GM23338 (cell line): ENCODE data around the gene FBXW8. TPM values are rescaled to one million over a fixed set of nuclear protein-coding genes. Genes with fewer than 3 reads are reported as not detected.

Source experiments
- ATAC-seq: fragments of 200-7000 bp; cut with Tn5 transposase; 3 replicates; pipeline ENCODE4 v1.9.1; 2020
- DNase-seq: peaks from one replicate; pipeline ENCODE4 v3.0.0-alpha.2; 2015; ENCODE audit warnings: low spot score
- H2AFZ ChIP-seq: fragments of 200-600 bp; sonication (generic); 2 replicates; pipeline ENCODE4 v1.8.0; 2016; ENCODE audit warnings: antibody characterized with exemption, mild to moderate bottlenecking, moderate library complexity
- H3F3A ChIP-seq: fragments of 200-600 bp; sonication (generic); replicated peaks from 2 replicates; pipeline ENCODE4 v1.8.0; 2017; ENCODE audit warnings: antibody characterized with exemption, mixed run types, low read depth
- H3K27ac ChIP-seq: fragments of 200-600 bp; sonication (generic); 2 replicates; pipeline ENCODE4 v1.6.1; 2016; ENCODE audit warnings: low read depth
- H3K27me3 ChIP-seq: fragments of 200-600 bp; sonication (generic); 2 replicates; pipeline ENCODE4 v1.8.0; 2016; ENCODE audit warnings: mild to moderate bottlenecking, mixed run types, moderate library complexity; ENCODE audit not compliant: insufficient read depth
- H3K36me3 ChIP-seq: fragments of 200-600 bp; sonication (generic); 2 replicates; pipeline ENCODE4 v1.8.0; 2016; ENCODE audit warnings: mild to moderate bottlenecking; ENCODE audit not compliant: insufficient read depth
- H3K4me1 ChIP-seq: fragments of 200-600 bp; sonication (generic); 2 replicates; pipeline ENCODE4 v1.8.0; 2016; ENCODE audit warnings: mild to moderate bottlenecking, moderate library complexity; ENCODE audit not compliant: insufficient read depth
- H3K4me2 ChIP-seq: fragments of 200-600 bp; sonication (generic); 2 replicates; pipeline ENCODE4 v1.7.1; 2017; ENCODE audit warnings: mixed run types
- H3K4me3 ChIP-seq: fragments of 200-600 bp; sonication (generic); 2 replicates; pipeline ENCODE4 v1.6.1; 2016; ENCODE audit warnings: mixed run types
- H3K79me2 ChIP-seq: fragments of 200-600 bp; sonication (generic); replicated peaks from 2 replicates; pipeline ENCODE4 v1.8.0; 2017; ENCODE audit warnings: mild to moderate bottlenecking; ENCODE audit not compliant: insufficient read depth
- H3K9me2 ChIP-seq: fragments of 200-600 bp; sonication (generic); 2 replicates; pipeline ENCODE4 v1.8.0; 2017; ENCODE audit not compliant: insufficient read depth
- H4K20me1 ChIP-seq: fragments of 200-600 bp; sonication (generic); replicated peaks from 2 replicates; pipeline ENCODE4 v1.8.0; 2017; ENCODE audit warnings: mild to moderate bottlenecking; ENCODE audit not compliant: insufficient read depth
- H3K27ac Mint-ChIP-seq: 2 replicates; pipeline ENCODE4 v1.8.0; 2020; ENCODE audit warnings: inconsistent platforms, mild to moderate bottlenecking, moderate library complexity, mixed read lengths
- H3K27me3 Mint-ChIP-seq: 3 replicates; pipeline ENCODE4 v1.8.0; 2022; ENCODE audit warnings: low read depth, mild to moderate bottlenecking, moderate library complexity, mixed read lengths, inconsistent platforms; ENCODE audit not compliant: insufficient read depth, poor library complexity
- H3K36me3 Mint-ChIP-seq: 3 replicates; pipeline ENCODE4 v1.8.0; 2021; ENCODE audit warnings: low read depth, mild to moderate bottlenecking, inconsistent platforms, moderate library complexity, mixed read lengths
- H3K4me1 Mint-ChIP-seq: 3 replicates; pipeline ENCODE4 v1.8.0; 2020; ENCODE audit warnings: mild to moderate bottlenecking, inconsistent platforms, mixed read lengths
- H3K4me3 Mint-ChIP-seq: 3 replicates; pipeline ENCODE4 v1.8.0; 2021; ENCODE audit warnings: moderate library complexity, mild to moderate bottlenecking, inconsistent platforms, mixed read lengths
- H3K9me3 Mint-ChIP-seq: 3 replicates; pipeline ENCODE4 v1.8.0; 2020; ENCODE audit warnings: moderate library complexity, mild to moderate bottlenecking, inconsistent platforms, mixed read lengths
- CREB1 ChIP-seq: fragments of 250-450 bp; sonication (Bioruptor Pico); IDR thresholded peaks from 2 replicates; pipeline ENCODE4 v1.5.0; 2020; ENCODE audit warnings: low read depth, mild to moderate bottlenecking, moderate library complexity
- EZH2 ChIP-seq: fragments of 200-600 bp; sonication (generic); IDR thresholded peaks from one replicate; pipeline ENCODE4 v1.8.0; 2017; ENCODE audit warnings: antibody characterized with exemption, mild to moderate bottlenecking, low read depth; ENCODE audit not compliant: unreplicated experiment
- EZH2phosphoT487 ChIP-seq: fragments of 200-600 bp; sonication (generic); IDR thresholded peaks from one replicate; pipeline ENCODE4 v1.8.1; 2018; ENCODE audit warnings: antibody characterized with exemption; ENCODE audit not compliant: unreplicated experiment
- POLR2AphosphoS5 ChIP-seq: IDR thresholded peaks from 2 replicates; pipeline ENCODE4 v1.6.1; 2016; ENCODE audit warnings: antibody characterized with exemption, low read depth
- REST ChIP-seq: IDR thresholded peaks from one replicate; pipeline ENCODE4 v1.6.1; 2018; ENCODE audit warnings: antibody characterized with exemption; ENCODE audit not compliant: unreplicated experiment
- STAT1 ChIP-seq: IDR thresholded peaks from one replicate; pipeline ENCODE4 v1.6.1; 2016; ENCODE audit warnings: antibody characterized with exemption; ENCODE audit not compliant: unreplicated experiment
- ZNF114 ChIP-seq: fragments of 250-450 bp; sonication (Bioruptor Pico); IDR thresholded peaks from 2 replicates; pipeline ENCODE4 v1.5.0; 2020; ENCODE audit warnings: mild to moderate bottlenecking, moderate library complexity
- ZNF331 ChIP-seq: fragments of 250-450 bp; sonication (Bioruptor Pico); IDR thresholded peaks from 2 replicates; pipeline ENCODE4 v1.5.0; 2020; ENCODE audit warnings: low read depth, mild to moderate bottlenecking, moderate library complexity
- polyA plus RNA-seq: library from polyadenylated mRNA; unstranded; fragments of >200 nt; fragmentation: Nextera tagmentation; extraction: Ambion mirVana; gene quantifications from 2 replicates; pipeline ENCODE4 v1.2.1, GENCODE V29; 2016
- total RNA-seq: library from RNA; depleted of rRNA; stranded (reverse); fragments of >200 nt; shearing (Covaris generic); gene quantifications from 2 replicates; pipeline ENCODE4 v1.2.3, GENCODE V29; 2014
- TF ChIP-seq, protein P1 (sequence below): IDR thresholded peaks from 2 replicates; pipeline ENCODE4 v1.6.1; 2016; ENCODE audit warnings: antibody characterized with exemption
- TF ChIP-seq, protein P2 (sequence below), 2 experiments: fragments of 200-600 bp in 1 of 2; sonication (generic) in 1 of 2; conservative IDR thresholded peaks; 2 replicates each; pipeline versions ENCODE4 v1.5.1 to v1.6.1; 2016 to 2017; ENCODE audit warnings: antibody characterized with exemption in 2 of 2, low read depth in 2 of 2, mild to moderate bottlenecking in 2 of 2, moderate library complexity in 1 of 2

Gene FBXW8
- total and polyA plus RNA-seq, 2 experiments from 2014 or later = 4.6 to 13.9 TPM

DNA sequence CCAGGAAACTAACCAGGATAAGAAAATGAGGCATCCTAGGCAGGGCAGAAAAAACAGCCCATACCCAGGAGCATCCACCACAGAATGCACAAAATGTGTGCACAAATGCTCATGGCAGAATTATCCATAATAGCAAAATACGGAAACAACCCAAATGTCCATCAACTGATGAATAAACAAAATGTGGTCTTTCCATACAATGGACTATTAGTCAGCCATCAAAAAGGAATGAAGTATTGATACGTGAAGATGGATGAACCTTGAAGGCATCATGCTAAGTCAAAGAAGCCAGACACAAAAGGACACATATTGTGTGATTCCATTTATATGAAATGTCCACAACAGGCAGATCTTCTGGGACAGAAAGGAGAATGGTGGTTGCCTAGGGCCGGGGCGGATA lies 48.6 kb upstream of the FBXW8 start:
- Histone ChIP-seq H3K36me3 (no peaks in the 10 kb centered on the region), H3K9me2 (no peaks in the 10 kb centered on the region), H3K79me2 (no peaks in the 10 kb centered on the region), H3K4me2 (no peak overlapping the region), H3K4me3 (no peak overlapping the region), H3K27ac (no peak overlapping the region), H4K20me1 (peaks cover 4% of the 10 kb centered on the region; the same call in 1 of the 2 replicates), H3K27me3 (no peaks in the 10 kb centered on the region), H2AFZ (no peak overlapping the region), H3K4me1 (peaks cover 26% of the 10 kb centered on the region), H3F3A (no peaks in the 10 kb centered on the region)
- H3K36me3 Mint-ChIP-seq = no peaks in the 10 kb centered on the region
- H3K9me3 Mint-ChIP-seq = no peaks in the 10 kb centered on the region
- H3K4me3 Mint-ChIP-seq = no peak overlapping the region
- H3K4me1 Mint-ChIP-seq = peaks cover 32% of the 10 kb centered on the region
- no peak for ATAC-seq
- no peak overlapping the region for H3K27ac Mint-ChIP-seq
- no peak for TF ChIP-seq EZH2
- TF ChIP-seq ZNF331 (CRISPR knock-in tag) = no peak
- TF ChIP-seq STAT1 = no peak
- no peak for TF ChIP-seq EZH2phosphoT487
- TF ChIP-seq POLR2AphosphoS5 = no peak
- TF ChIP-seq, protein P1, sequence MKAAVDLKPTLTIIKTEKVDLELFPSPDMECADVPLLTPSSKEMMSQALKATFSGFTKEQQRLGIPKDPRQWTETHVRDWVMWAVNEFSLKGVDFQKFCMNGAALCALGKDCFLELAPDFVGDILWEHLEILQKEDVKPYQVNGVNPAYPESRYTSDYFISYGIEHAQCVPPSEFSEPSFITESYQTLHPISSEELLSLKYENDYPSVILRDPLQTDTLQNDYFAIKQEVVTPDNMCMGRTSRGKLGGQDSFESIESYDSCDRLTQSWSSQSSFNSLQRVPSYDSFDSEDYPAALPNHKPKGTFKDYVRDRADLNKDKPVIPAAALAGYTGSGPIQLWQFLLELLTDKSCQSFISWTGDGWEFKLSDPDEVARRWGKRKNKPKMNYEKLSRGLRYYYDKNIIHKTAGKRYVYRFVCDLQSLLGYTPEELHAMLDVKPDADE = no peak
- no peak for TF ChIP-seq ZNF114 (CRISPR knock-in tag)
- no peak for TF ChIP-seq REST
- DNase-seq = no peak
- peaks cover 8% of the 10 kb centered on the region for H3K27me3 Mint-ChIP-seq

DNA sequence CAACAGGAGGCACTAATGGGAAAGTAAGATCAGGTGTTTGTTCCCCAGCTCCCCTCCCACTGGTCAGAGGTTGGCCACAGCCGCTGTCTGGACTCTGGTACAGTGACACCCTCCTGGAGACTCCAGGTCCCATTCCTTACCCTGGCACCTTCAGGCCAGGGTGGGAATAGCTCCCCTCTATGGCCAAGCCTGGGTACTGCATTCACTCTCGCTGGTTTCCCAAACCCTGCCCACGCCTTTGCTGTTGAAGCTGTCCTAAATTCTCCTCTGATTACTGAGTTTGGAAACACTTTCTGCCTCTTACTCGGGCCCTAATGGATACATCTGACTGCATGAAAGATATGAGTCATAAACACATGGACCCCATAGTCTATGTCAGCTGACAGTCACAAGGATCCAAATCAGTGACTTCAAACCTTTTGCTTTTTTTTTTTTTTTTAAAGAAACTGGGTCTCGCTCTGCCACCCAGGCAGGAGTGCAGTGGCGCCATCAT lies 47.4 kb upstream of the FBXW8 start:
- H3K4me1 Mint-ChIP-seq = peaks cover 27% of the 10 kb centered on the region
- H3K9me3 Mint-ChIP-seq = no peaks in the 10 kb centered on the region
- ATAC-seq (peak; percentile 92), DNase-seq (peak; percentile 82)
- H3K27ac ChIP-seq = no peak overlapping the region
- no peak overlapping the region for H3K4me3 ChIP-seq
- H3K36me3 Mint-ChIP-seq = no peaks in the 10 kb centered on the region
- H3K9me2 ChIP-seq = no peaks in the 10 kb centered on the region
- H4K20me1 ChIP-seq = no peaks in the 10 kb centered on the region; the same call in 1 of the 2 replicates
- no peaks in the 10 kb centered on the region for H3K36me3 ChIP-seq
- peaks cover 5% of the 10 kb centered on the region for H3K27me3 Mint-ChIP-seq
- H3K4me1 ChIP-seq = peaks cover 26% of the 10 kb centered on the region
- no peaks in the 10 kb centered on the region for H3F3A ChIP-seq
- no peaks in the 10 kb centered on the region for H3K79me2 ChIP-seq
- H3K27ac Mint-ChIP-seq = no peak overlapping the region
- H2AFZ ChIP-seq = no peak overlapping the region
- TF ChIP-seq CREB1 (CRISPR knock-in tag) (no peak), POLR2AphosphoS5 (no peak)
- TF ChIP-seq, protein P2, sequence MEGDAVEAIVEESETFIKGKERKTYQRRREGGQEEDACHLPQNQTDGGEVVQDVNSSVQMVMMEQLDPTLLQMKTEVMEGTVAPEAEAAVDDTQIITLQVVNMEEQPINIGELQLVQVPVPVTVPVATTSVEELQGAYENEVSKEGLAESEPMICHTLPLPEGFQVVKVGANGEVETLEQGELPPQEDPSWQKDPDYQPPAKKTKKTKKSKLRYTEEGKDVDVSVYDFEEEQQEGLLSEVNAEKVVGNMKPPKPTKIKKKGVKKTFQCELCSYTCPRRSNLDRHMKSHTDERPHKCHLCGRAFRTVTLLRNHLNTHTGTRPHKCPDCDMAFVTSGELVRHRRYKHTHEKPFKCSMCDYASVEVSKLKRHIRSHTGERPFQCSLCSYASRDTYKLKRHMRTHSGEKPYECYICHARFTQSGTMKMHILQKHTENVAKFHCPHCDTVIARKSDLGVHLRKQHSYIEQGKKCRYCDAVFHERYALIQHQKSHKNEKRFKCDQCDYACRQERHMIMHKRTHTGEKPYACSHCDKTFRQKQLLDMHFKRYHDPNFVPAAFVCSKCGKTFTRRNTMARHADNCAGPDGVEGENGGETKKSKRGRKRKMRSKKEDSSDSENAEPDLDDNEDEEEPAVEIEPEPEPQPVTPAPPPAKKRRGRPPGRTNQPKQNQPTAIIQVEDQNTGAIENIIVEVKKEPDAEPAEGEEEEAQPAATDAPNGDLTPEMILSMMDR (conservative IDR thresholded peaks at IDR 0.05; ENCODE audit: low read depth in 2 of 2) = peak; percentile 81 to 84
- no peak overlapping the region for H3K4me2 ChIP-seq
- no peaks in the 10 kb centered on the region for H3K27me3 ChIP-seq
- no peak overlapping the region for H3K4me3 Mint-ChIP-seq
